Measurements from ENCODE around the gene RAX. TPM values are rescaled to one million over a fixed set of nuclear protein-coding genes. Genes with fewer than 3 reads are reported as not detected.

The RAX gene
- total and polyA plus RNA-seq, 7 donors: not detected

DNA sequence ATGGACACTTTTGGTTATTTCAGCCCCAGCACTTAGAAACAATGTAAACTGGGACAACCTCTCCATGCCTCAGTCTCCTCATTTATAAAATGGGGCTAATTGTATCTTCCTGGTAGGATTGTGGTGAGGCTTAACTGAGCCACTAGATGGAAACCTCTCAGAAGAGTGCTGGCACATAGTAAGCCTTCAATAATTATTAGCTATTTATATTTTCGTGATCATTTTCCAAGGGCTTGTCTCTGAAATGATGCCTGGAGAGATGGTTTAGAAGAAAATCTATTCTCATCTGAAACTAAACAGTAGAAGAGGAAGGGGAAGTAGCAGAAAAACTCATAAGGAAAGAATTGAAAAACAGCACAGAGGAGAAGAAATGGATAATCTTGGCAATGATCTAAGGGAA is 6.8 kb downstream of the RAX start:
- WGBS, 2 donors: 12 to 23% methylated on average over 1 of the region's 1 CpG
- H3K27ac ChIP-seq: no peak overlapping the region
- peaks cover 0 to 32% (median 24%) of the 10 kb centered on the region in 4 donors for H3K4me1 ChIP-seq
- TF ChIP-seq POLR2A (IDR thresholded peaks at IDR 0.05) (no peak), EP300 (IDR thresholded peaks at IDR 0.05) (no peak), POLR2AphosphoS5 (IDR thresholded peaks at IDR 0.05) (no peak)
- TF ChIP-seq, protein P1, sequence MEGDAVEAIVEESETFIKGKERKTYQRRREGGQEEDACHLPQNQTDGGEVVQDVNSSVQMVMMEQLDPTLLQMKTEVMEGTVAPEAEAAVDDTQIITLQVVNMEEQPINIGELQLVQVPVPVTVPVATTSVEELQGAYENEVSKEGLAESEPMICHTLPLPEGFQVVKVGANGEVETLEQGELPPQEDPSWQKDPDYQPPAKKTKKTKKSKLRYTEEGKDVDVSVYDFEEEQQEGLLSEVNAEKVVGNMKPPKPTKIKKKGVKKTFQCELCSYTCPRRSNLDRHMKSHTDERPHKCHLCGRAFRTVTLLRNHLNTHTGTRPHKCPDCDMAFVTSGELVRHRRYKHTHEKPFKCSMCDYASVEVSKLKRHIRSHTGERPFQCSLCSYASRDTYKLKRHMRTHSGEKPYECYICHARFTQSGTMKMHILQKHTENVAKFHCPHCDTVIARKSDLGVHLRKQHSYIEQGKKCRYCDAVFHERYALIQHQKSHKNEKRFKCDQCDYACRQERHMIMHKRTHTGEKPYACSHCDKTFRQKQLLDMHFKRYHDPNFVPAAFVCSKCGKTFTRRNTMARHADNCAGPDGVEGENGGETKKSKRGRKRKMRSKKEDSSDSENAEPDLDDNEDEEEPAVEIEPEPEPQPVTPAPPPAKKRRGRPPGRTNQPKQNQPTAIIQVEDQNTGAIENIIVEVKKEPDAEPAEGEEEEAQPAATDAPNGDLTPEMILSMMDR (IDR thresholded peaks at IDR 0.05): no peak
- intact Hi-C loops (cut with DNase I): no loop called here
- H3K27me3 ChIP-seq: peaks cover 54 to 91% (median 75%) of the 10 kb centered on the region in 3 donors
- H3K36me3 ChIP-seq: no peaks in the 10 kb centered on the region
- DNase-seq: no peak
- H3K4me3 ChIP-seq: no peak overlapping the region
- H3K9me3 ChIP-seq: no peaks in the 10 kb centered on the region

DNA sequence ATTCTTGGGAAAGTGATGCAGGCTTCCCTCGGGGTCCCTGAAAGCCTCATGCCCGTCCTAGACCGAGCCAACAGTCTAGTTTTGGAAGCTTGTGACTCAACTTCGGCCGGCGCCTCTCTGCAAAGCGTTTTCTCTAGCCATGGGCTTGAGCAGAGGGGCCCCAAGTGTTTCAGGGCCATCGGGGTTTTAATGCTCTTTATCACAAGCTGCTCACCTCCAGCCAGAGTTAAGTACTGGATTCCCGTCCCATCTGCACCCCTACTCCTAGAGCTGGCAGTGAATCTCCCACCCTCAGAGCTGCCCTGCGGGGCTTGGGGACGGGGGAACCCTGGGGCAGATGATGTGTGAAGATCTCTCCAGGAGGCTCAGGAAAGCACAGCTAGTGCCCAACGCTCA is 7.3 kb downstream of the RAX start:
- WGBS, 2 donors: 12 to 20% methylated on average over 12 of the region's 12 CpGs
- H3K27me3 ChIP-seq: peaks cover 49 to 86% (median 70%) of the 10 kb centered on the region in 3 donors
- TF ChIP-seq POLR2A (IDR thresholded peaks at IDR 0.05): no peak
- no peak for TF ChIP-seq EP300 (IDR thresholded peaks at IDR 0.05)
- no peak for TF ChIP-seq POLR2AphosphoS5 (IDR thresholded peaks at IDR 0.05)
- TF ChIP-seq, protein P1 (IDR thresholded peaks at IDR 0.05): no peak

DNA sequence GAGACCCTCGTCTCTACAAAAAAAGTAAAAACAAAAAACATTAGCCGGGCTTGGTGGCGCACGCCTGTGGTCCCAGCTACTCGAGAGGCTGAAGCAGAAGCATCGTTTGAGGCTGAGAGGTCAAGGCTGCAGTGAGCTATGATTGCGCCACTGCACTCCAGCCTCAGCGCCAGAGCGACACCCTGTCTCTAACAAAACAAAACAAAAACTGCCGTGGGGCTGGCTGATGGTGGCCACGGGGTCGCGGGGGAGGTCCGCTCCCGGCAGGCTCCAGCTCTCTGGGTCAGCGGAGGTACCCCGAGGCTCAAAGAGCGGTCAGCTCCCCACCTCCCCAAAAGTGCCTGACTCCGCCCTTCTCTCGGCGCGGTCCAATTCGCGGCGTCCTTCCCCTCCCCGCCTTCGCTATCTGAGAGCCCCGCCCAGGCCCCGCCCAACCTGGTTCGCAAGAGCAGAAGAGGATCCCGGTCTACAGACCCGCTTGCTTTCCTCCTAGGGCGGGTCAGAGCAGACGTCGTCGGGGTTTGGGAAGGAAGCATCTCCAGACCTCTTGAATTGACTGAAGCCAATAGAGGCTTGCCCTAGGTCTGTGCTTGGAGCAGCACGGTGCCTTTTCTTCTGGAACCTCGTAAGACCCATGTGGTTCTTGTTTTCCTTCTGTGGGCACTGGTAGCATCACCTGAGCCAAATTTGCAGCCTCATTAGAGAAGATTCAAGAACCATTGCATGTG is 7.8 kb downstream of the RAX start:
- Histone ChIP-seq H3K27me3 (peaks cover 44 to 80% (median 65%) of the 10 kb centered on the region in 3 donors), H3K4me3 (peak overlapping the region in 2 of 4 donors; percentile 14 to 18), H3K4me1 (peaks cover 0 to 32% (median 24%) of the 10 kb centered on the region in 4 donors), H3K36me3 (no peaks in the 10 kb centered on the region), H3K27ac (no peak overlapping the region), H3K9me3 (no peaks in the 10 kb centered on the region)
- intact Hi-C loops (cut with DNase I): no loop called here
- TF ChIP-seq, protein P1 (IDR thresholded peaks at IDR 0.05): no peak
- TF ChIP-seq POLR2AphosphoS5 (IDR thresholded peaks at IDR 0.05) (no peak), POLR2A (IDR thresholded peaks at IDR 0.05) (no peak), EP300 (IDR thresholded peaks at IDR 0.05) (no peak)
- no peak for DNase-seq
- WGBS, 2 donors: 4 to 18% methylated on average over 38 of the region's 38 CpGs

More for the DNA sequence above, 7.3 kb downstream of the RAX start:
- Histone ChIP-seq H3K4me1 (peaks cover 0 to 32% (median 24%) of the 10 kb centered on the region in 4 donors), H3K9me3 (no peaks in the 10 kb centered on the region), H3K4me3 (no peak overlapping the region), H3K27ac (no peak overlapping the region), H3K36me3 (no peaks in the 10 kb centered on the region)
- DNase-seq: no peak
- intact Hi-C loops (cut with DNase I): no loop called here

DNA sequence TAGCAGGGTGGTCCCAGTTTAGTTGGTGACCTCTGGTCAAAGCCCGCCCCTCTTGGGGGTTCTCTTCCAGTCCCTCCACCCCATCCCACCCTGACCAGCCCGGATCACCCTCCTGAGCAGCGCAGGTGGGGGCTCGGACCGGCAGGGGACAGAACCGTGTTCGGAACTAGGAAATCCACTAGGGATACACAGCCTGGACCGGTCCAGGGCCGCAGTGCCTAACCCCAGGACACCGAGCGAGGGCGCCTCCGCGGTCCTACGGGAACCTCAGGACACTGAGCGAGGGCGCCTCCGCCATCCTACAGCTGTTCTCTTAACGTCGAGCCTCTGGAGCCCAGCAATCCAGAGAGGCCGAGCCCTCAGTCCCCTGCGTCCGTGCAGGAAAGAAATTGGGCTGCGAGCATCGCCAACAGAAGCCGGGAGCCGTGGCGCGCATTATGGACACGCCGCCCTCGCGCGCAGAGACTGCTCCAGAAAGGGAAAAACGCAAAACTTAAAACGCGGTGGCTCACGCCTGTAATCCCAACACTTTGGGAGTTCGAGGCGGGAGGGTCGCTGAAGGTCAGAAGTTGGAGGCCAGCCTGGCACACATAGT is 8.5 kb downstream of the RAX start:
- no peak overlapping the region for H3K4me3 ChIP-seq
- H3K27me3 ChIP-seq: peaks cover 37 to 74% (median 58%) of the 10 kb centered on the region in 3 donors
- 10 to 24% methylated on average over 41 of the region's 41 CpGs for WGBS, 2 donors
- TF ChIP-seq EP300 (IDR thresholded peaks at IDR 0.05) (no peak), POLR2AphosphoS5 (IDR thresholded peaks at IDR 0.05) (no peak), POLR2A (IDR thresholded peaks at IDR 0.05) (no peak)
- TF ChIP-seq, protein P1 (IDR thresholded peaks at IDR 0.05): no peak
- no peaks in the 10 kb centered on the region for H3K9me3 ChIP-seq
- intact Hi-C loops (cut with DNase I): no loop called here
- DNase-seq: no peak
- H3K4me1 ChIP-seq: peaks cover 0 to 32% (median 24%) of the 10 kb centered on the region in 4 donors
- no peaks in the 10 kb centered on the region for H3K36me3 ChIP-seq
- no peak overlapping the region for H3K27ac ChIP-seq

Measured in sigmoid colon (tissue), 7 donors.